Naive thymus-derived CD8-positive, alpha-beta T cell (primary cell): Measurements from ENCODE around the gene SH3RF3. TPM values are rescaled to one million over a fixed set of nuclear protein-coding genes. Genes with fewer than 3 reads are reported as not detected.
A peak's percentile ranks its signal among the peaks of the same experiment; 100 is the strongest.

Source experiments
- ATAC-seq, 2 donors: fragments of 150-1000 bp; cut with Tn5 transposase in 1 of 2; sonication (Bioruptor Pico), chemical (Tn5 transposase) in 1 of 2; 1 replicate in 1 of 2; 2 replicates in 1 of 2; pipeline ENCODE4 v1.10.0; 2021; ENCODE audit warnings: mild to moderate bottlenecking in 2 of 2, moderate library complexity in 2 of 2
- POLR2A ChIA-PET: fragments of 350-600 bp; sonication (Branson Sonifier 250); formaldehyde crosslinking; loops from one replicate; lab custom pipeline; 2021; ENCODE audit warnings: antibody characterized with exemption; lab: Charles Lee
- DNase-seq, 10 donors: peaks; one replicate each; pipeline versions ENCODE4 v3.0.0 to v3.0.0-alpha.2; 2020 to 2022
- H3K27ac Mint-ChIP-seq, 10 donors: one replicate each; pipeline ENCODE4 v1.8.0; 2020 to 2022; ENCODE audit warnings: mild to moderate bottlenecking in 10 of 10, mixed read lengths in 10 of 10, moderate library complexity in 4 of 10, inconsistent platforms in 1 of 10
- H3K27me3 Mint-ChIP-seq, 5 donors: one replicate each; pipeline ENCODE4 v1.8.0; 2021 to 2022; ENCODE audit warnings: mixed read lengths in 5 of 5
- H3K36me3 Mint-ChIP-seq, 3 donors: one replicate each; pipeline ENCODE4 v1.8.0; 2020 to 2022; ENCODE audit warnings: mixed read lengths in 3 of 3, mild to moderate bottlenecking in 2 of 3, inconsistent platforms in 1 of 3
- H3K4me1 Mint-ChIP-seq, 4 donors: one replicate each; pipeline ENCODE4 v1.8.0; 2021 to 2022; ENCODE audit warnings: mixed read lengths in 4 of 4
- H3K4me3 Mint-ChIP-seq, 10 donors: one replicate each; pipeline ENCODE4 v1.8.0; 2020 to 2022; ENCODE audit warnings: mild to moderate bottlenecking in 10 of 10, mixed read lengths in 10 of 10, moderate library complexity in 6 of 10, inconsistent platforms in 1 of 10
- H3K9me3 Mint-ChIP-seq, 9 donors: one replicate each; pipeline ENCODE4 v1.8.0; 2020 to 2022; ENCODE audit warnings: mixed read lengths in 9 of 9, mild to moderate bottlenecking in 3 of 9, inconsistent platforms in 1 of 9, moderate library complexity in 1 of 9
- polyA plus RNA-seq, 3 donors: library from polyadenylated mRNA; unstranded; fragments of 300-500 nt; fragmentation: Illumina TruSeq; gene quantifications; one replicate each; pipeline ENCODE4 v1.2.3, GENCODE V29; 2021
- total RNA-seq, 8 experiments: library from RNA in 2 of 8; stranded (reverse) in 2 of 8; gene quantifications; one replicate each; pipeline ENCODE4 v1.2.3 and lab custom pipeline; 2021 to 2026

The SH3RF3 gene
- total and polyA plus RNA-seq, 5 experiments from 2014 or later = 0.39 to 15.1 (median 4.4) TPM

GRCh38 chr2:109287413-109287812, 158.4 kb downstream of the SH3RF3 start:
- H3K4me3 Mint-ChIP-seq = no peak overlapping the region
- POLR2A ChIA-PET = no interaction called here
- H3K27ac Mint-ChIP-seq = no peak overlapping the region
- ATAC-seq (no peak), DNase-seq (no peak)
- H3K27me3 Mint-ChIP-seq = no peaks in the 10 kb centered on the region
- H3K4me1 Mint-ChIP-seq = peaks cover 7 to 58% (median 28%) of the 10 kb centered on the region in 4 donors
- H3K36me3 Mint-ChIP-seq = no peaks in the 10 kb centered on the region
- no peaks in the 10 kb centered on the region for H3K9me3 Mint-ChIP-seq

GRCh38 chr2:109287838-109288237, 158.8 kb downstream of the SH3RF3 start:
- POLR2A ChIA-PET = no interaction called here
- no peaks in the 10 kb centered on the region for H3K9me3 Mint-ChIP-seq
- H3K4me3 Mint-ChIP-seq = no peak overlapping the region
- no peaks in the 10 kb centered on the region for H3K27me3 Mint-ChIP-seq
- H3K4me1 Mint-ChIP-seq = peaks cover 7 to 54% (median 27%) of the 10 kb centered on the region in 4 donors
- peak overlapping the region in 1 of 10 donors; percentile 57 for H3K27ac Mint-ChIP-seq
- DNase-seq = no peak
- no peak for ATAC-seq
- no peaks in the 10 kb centered on the region for H3K36me3 Mint-ChIP-seq

- DNase-seq = no peak
- Mint-ChIP-seq H3K9me3 (peaks cover 0 to under 1% (median 0%) of the 10 kb centered on the region in 9 donors), H3K4me1 (peaks cover 7 to 47% (median 26%) of the 10 kb centered on the region in 4 donors), H3K27me3 (no peaks in the 10 kb centered on the region), H3K4me3 (no peak overlapping the region), H3K27ac (peak overlapping the region in 1 of 10 donors; percentile 38), H3K36me3 (no peaks in the 10 kb centered on the region)
- POLR2A ChIA-PET = no interaction called here
- no peak for ATAC-seq
Observed at GRCh38 chr2:109288544-109289368, 159.8 kb downstream of the SH3RF3 start.

GRCh38 chr2:109289504-109290222, 160.7 kb downstream of the SH3RF3 start:
- Mint-ChIP-seq H3K27me3 (no peaks in the 10 kb centered on the region), H3K27ac (no peak overlapping the region), H3K4me1 (peaks cover 8 to 39% (median 24%) of the 10 kb centered on the region in 4 donors), H3K9me3 (peaks cover 0 to 5% (median 0%) of the 10 kb centered on the region in 9 donors), H3K4me3 (no peak overlapping the region), H3K36me3 (no peaks in the 10 kb centered on the region)
- ATAC-seq (no peak), DNase-seq (no peak)
- POLR2A ChIA-PET = interaction anchor here (0.7 kb wide), 1 partner anchor 88 kb away, joined by 3 read pairs; no protein-coding TSS in a partner anchor

- Mint-ChIP-seq H3K36me3 (no peaks in the 10 kb centered on the region), H3K4me1 (peaks cover 5 to 38% (median 24%) of the 10 kb centered on the region in 4 donors)
- POLR2A ChIA-PET = interaction anchor here (0.6 kb wide), 1 partner anchor 40 kb away, joined by 3 read pairs; no protein-coding TSS in a partner anchor
Observed at GRCh38 chr2:109290887-109291643, 162.1 kb downstream of the SH3RF3 start.

GRCh38 chr2:109292386-109292785, 163.4 kb downstream of the SH3RF3 start:
- DNase-seq (no peak), ATAC-seq (no peak)
- Mint-ChIP-seq H3K4me1 (peaks cover 5 to 30% (median 22%) of the 10 kb centered on the region in 4 donors), H3K36me3 (no peaks in the 10 kb centered on the region), H3K9me3 (peaks cover 0 to 5% (median 0%) of the 10 kb centered on the region in 9 donors), H3K4me3 (no peak overlapping the region), H3K27ac (no peak overlapping the region), H3K27me3 (no peaks in the 10 kb centered on the region)
- POLR2A ChIA-PET = no interaction called here

More at GRCh38 chr2:109290887-109291643, 162.1 kb downstream of the SH3RF3 start:
- Mint-ChIP-seq H3K9me3 (peaks cover 0 to 5% (median 0%) of the 10 kb centered on the region in 9 donors), H3K27ac (no peak overlapping the region), H3K27me3 (no peaks in the 10 kb centered on the region), H3K4me3 (no peak overlapping the region)
- no peak for ATAC-seq
- no peak for DNase-seq

- ATAC-seq = no peak
Observed at GRCh38 chr2:109293663-109294062, 164.7 kb downstream of the SH3RF3 start.

GRCh38 chr2:109294523-109294922, 165.5 kb downstream of the SH3RF3 start:
- no peaks in the 10 kb centered on the region for H3K36me3 Mint-ChIP-seq
- ATAC-seq = no peak
- H3K4me3 Mint-ChIP-seq = no peak overlapping the region
- POLR2A ChIA-PET = no interaction called here
- H3K9me3 Mint-ChIP-seq = peaks cover 0 to 5% (median 0%) of the 10 kb centered on the region in 9 donors
- no peaks in the 10 kb centered on the region for H3K27me3 Mint-ChIP-seq
- no peak for DNase-seq
- peak overlapping the region in 1 of 10 donors; percentile 59 for H3K27ac Mint-ChIP-seq
- H3K4me1 Mint-ChIP-seq = peaks cover 6 to 28% (median 17%) of the 10 kb centered on the region in 4 donors

More at GRCh38 chr2:109293663-109294062, 164.7 kb downstream of the SH3RF3 start:
- POLR2A ChIA-PET = no interaction called here
- Mint-ChIP-seq H3K4me3 (no peak overlapping the region), H3K27me3 (no peaks in the 10 kb centered on the region), H3K9me3 (peaks cover 0 to 5% (median 0%) of the 10 kb centered on the region in 9 donors), H3K36me3 (no peaks in the 10 kb centered on the region), H3K27ac (no peak overlapping the region), H3K4me1 (peaks cover 5 to 28% (median 18%) of the 10 kb centered on the region in 4 donors)
- DNase-seq = no peak

- POLR2A ChIA-PET = no interaction called here
- no peak overlapping the region for H3K4me3 Mint-ChIP-seq
- no peaks in the 10 kb centered on the region for H3K36me3 Mint-ChIP-seq
- H3K4me1 Mint-ChIP-seq = peaks cover 6 to 32% (median 18%) of the 10 kb centered on the region in 4 donors
- H3K27me3 Mint-ChIP-seq = no peaks in the 10 kb centered on the region
- DNase-seq (no peak), ATAC-seq (no peak)
- H3K9me3 Mint-ChIP-seq = peaks cover 0 to 5% (median 0%) of the 10 kb centered on the region in 9 donors
- H3K27ac Mint-ChIP-seq = peak overlapping the region in 3 of 10 donors; percentile 53 to 75 (median 59)
Observed at GRCh38 chr2:109295070-109295780, 166.2 kb downstream of the SH3RF3 start.

- peak overlapping the region in 2 of 10 donors; percentile 60 to 75 for H3K27ac Mint-ChIP-seq
- H3K27me3 Mint-ChIP-seq = no peaks in the 10 kb centered on the region
- peaks cover 6 to 32% (median 18%) of the 10 kb centered on the region in 4 donors for H3K4me1 Mint-ChIP-seq
- no peaks in the 10 kb centered on the region for H3K36me3 Mint-ChIP-seq
- POLR2A ChIA-PET = no interaction called here
- DNase-seq (no peak), ATAC-seq (no peak)
- H3K9me3 Mint-ChIP-seq = peaks cover 0 to 5% (median 0%) of the 10 kb centered on the region in 9 donors
- no peak overlapping the region for H3K4me3 Mint-ChIP-seq
Observed at GRCh38 chr2:109295781-109296117, 166.7 kb downstream of the SH3RF3 start.

- peak overlapping the region in 2 of 10 donors; percentile 56 to 58 for H3K27ac Mint-ChIP-seq
- DNase-seq (no peak), ATAC-seq (no peak)
- no peaks in the 10 kb centered on the region for H3K36me3 Mint-ChIP-seq
- POLR2A ChIA-PET = no interaction called here
- peaks cover 0 to 5% (median 0%) of the 10 kb centered on the region in 9 donors for H3K9me3 Mint-ChIP-seq
- H3K27me3 Mint-ChIP-seq = no peaks in the 10 kb centered on the region
- H3K4me3 Mint-ChIP-seq = no peak overlapping the region
- peaks cover 8 to 32% (median 21%) of the 10 kb centered on the region in 4 donors for H3K4me1 Mint-ChIP-seq
Observed at GRCh38 chr2:109297566-109298490, 168.8 kb downstream of the SH3RF3 start.
